WTC11 (cell line): ENCODE results near the gene ETV6. TPM values are rescaled to one million over a fixed set of nuclear protein-coding genes. Genes with fewer than 3 reads are reported as not detected.

ENCODE experiments used
- ATAC-seq: fragments of 200-7000 bp; cut with Tn5 transposase; 2 replicates; pipeline ENCODE4 v1.10.0; 2021; ENCODE audit warnings: mild to moderate bottlenecking, moderate library complexity
- CTCF ChIA-PET: fragments of 300-600 bp; sonication (Branson Sonifier 250); formaldehyde crosslinking; loops from one replicate; lab custom pipeline; 2021; ENCODE audit warnings: antibody characterized with exemption; lab: Charles Lee
- POLR2A ChIA-PET: fragments of 350-600 bp; sonication (Branson Sonifier 250); formaldehyde crosslinking; loops from one replicate; lab custom pipeline; 2021; ENCODE audit warnings: antibody characterized with exemption; lab: Charles Lee
- DNase-seq: peaks from one replicate; pipeline ENCODE4 v3.0.0; 2021; ENCODE audit warnings: low spot score
- H3K27ac Mint-ChIP-seq: 2 replicates; pipeline ENCODE4 v1.8.0; 2021; ENCODE audit warnings: mixed read lengths
- H3K27me3 Mint-ChIP-seq: 2 replicates; pipeline ENCODE4 v1.8.0; 2021; ENCODE audit warnings: low read depth, mild to moderate bottlenecking, moderate library complexity, mixed read lengths
- H3K36me3 Mint-ChIP-seq: 2 replicates; pipeline ENCODE4 v1.8.0; 2021; ENCODE audit warnings: mixed read lengths
- H3K4me1 Mint-ChIP-seq: 2 replicates; pipeline ENCODE4 v1.8.0; 2022; ENCODE audit warnings: mixed read lengths
- H3K4me3 Mint-ChIP-seq: 2 replicates; pipeline ENCODE4 v1.8.0; 2021; ENCODE audit warnings: mild to moderate bottlenecking, moderate library complexity, mixed read lengths
- H3K9me3 Mint-ChIP-seq: 2 replicates; pipeline ENCODE4 v1.8.0; 2021; ENCODE audit warnings: mixed read lengths
- ESRRA ChIP-seq: sonication (generic); formaldehyde crosslinking; IDR thresholded peaks from 2 replicates; pipeline ENCODE4 v1.8.1; 2022; ENCODE audit warnings: mild to moderate bottlenecking, missing genetic modification reagents, borderline replicate concordance
- FOXK1 ChIP-seq: sonication (generic); formaldehyde crosslinking; IDR thresholded peaks from 2 replicates; pipeline ENCODE4 v1.8.0; 2022; ENCODE audit warnings: mild to moderate bottlenecking, moderate library complexity, missing genetic modification reagents
- HMGA2 ChIP-seq: fragments of 250-450 bp; sonication (Bioruptor Pico); IDR thresholded peaks from 2 replicates; pipeline ENCODE4 v1.4.0; 2021; ENCODE audit warnings: mild to moderate bottlenecking, moderate library complexity
- KAT7 ChIP-seq: sonication (generic); formaldehyde crosslinking; IDR thresholded peaks from 2 replicates; pipeline ENCODE4 v1.8.1; 2023; ENCODE audit warnings: missing genetic modification reagents, mild to moderate bottlenecking, borderline replicate concordance
- NR1H2 ChIP-seq: sonication (generic); formaldehyde crosslinking; IDR thresholded peaks from 2 replicates; pipeline ENCODE4 v1.9.0; 2021; ENCODE audit warnings: mild to moderate bottlenecking, moderate library complexity, missing genetic modification reagents
- TCF7 ChIP-seq: sonication (generic); formaldehyde crosslinking; IDR thresholded peaks from 2 replicates; pipeline ENCODE4 v1.8.0; 2022; ENCODE audit warnings: mild to moderate bottlenecking, low read depth, missing genetic modification reagents, moderate library complexity
- ZNF138 ChIP-seq: sonication (generic); formaldehyde crosslinking; conservative IDR thresholded peaks from 2 replicates; pipeline ENCODE4 v1.8.1; 2022; ENCODE audit warnings: mild to moderate bottlenecking, moderate library complexity, missing genetic modification reagents
- ZNF219 ChIP-seq: sonication (generic); formaldehyde crosslinking; IDR thresholded peaks from 2 replicates; pipeline ENCODE4 v1.8.0; 2023; ENCODE audit warnings: missing genetic modification reagents, mild to moderate bottlenecking, borderline replicate concordance
- ZNF396 ChIP-seq: fragments of 250-450 bp; sonication (Bioruptor Pico); IDR thresholded peaks from 2 replicates; pipeline ENCODE4 v1.8.0; 2021; ENCODE audit warnings: mild to moderate bottlenecking, moderate library complexity, borderline replicate concordance
- ZNF423 ChIP-seq: fragments of 250-450 bp; sonication (Bioruptor Pico); IDR thresholded peaks from 2 replicates; pipeline ENCODE4 v2.1.2; 2022; ENCODE audit warnings: mild to moderate bottlenecking, moderate library complexity
- ZNF671 ChIP-seq: fragments of 250-450 bp; sonication (Bioruptor Pico); IDR thresholded peaks from 2 replicates; pipeline ENCODE4 v1.8.0; 2021; ENCODE audit warnings: mild to moderate bottlenecking
- total RNA-seq: library from RNA; stranded (reverse); gene quantifications from 3 replicates; pipeline ENCODE4 v1.2.3, GENCODE V29; 2021
- TF ChIP-seq, protein P1 (sequence below): sonication (generic); formaldehyde crosslinking; IDR thresholded peaks from 2 replicates; pipeline ENCODE4 v1.8.1; 2023; ENCODE audit warnings: mild to moderate bottlenecking, missing genetic modification reagents, moderate library complexity
- TF ChIP-seq, protein P2 (sequence below): sonication (generic); formaldehyde crosslinking; IDR thresholded peaks from 2 replicates; pipeline ENCODE4 v1.8.1; 2022; ENCODE audit warnings: mild to moderate bottlenecking, moderate library complexity, missing genetic modification reagents
- TF ChIP-seq, protein P3 (sequence below): sonication (generic); formaldehyde crosslinking; IDR thresholded peaks from 2 replicates; pipeline ENCODE4 v1.8.1; 2022; ENCODE audit warnings: mild to moderate bottlenecking, missing genetic modification reagents, moderate library complexity, borderline replicate concordance
- TF ChIP-seq, protein P4 (sequence below): sonication (generic); formaldehyde crosslinking; IDR thresholded peaks from 2 replicates; pipeline ENCODE4 v1.8.1; 2023; ENCODE audit warnings: mild to moderate bottlenecking, missing genetic modification reagents, borderline replicate concordance
- TF ChIP-seq, protein P5 (sequence below): fragments of 250-450 bp; sonication (Bioruptor Pico); IDR thresholded peaks from 2 replicates; pipeline ENCODE4 v1.8.0; 2021; ENCODE audit warnings: mild to moderate bottlenecking
- TF ChIP-seq, protein P6 (sequence below): fragments of 250-450 bp; sonication (Bioruptor Pico); conservative IDR thresholded peaks from 2 replicates; pipeline ENCODE4 v1.9.0; 2021; ENCODE audit warnings: mild to moderate bottlenecking

The ETV6 gene
- total RNA-seq, 1 experiment from 2014 or later: 23.5 TPM

DNA sequence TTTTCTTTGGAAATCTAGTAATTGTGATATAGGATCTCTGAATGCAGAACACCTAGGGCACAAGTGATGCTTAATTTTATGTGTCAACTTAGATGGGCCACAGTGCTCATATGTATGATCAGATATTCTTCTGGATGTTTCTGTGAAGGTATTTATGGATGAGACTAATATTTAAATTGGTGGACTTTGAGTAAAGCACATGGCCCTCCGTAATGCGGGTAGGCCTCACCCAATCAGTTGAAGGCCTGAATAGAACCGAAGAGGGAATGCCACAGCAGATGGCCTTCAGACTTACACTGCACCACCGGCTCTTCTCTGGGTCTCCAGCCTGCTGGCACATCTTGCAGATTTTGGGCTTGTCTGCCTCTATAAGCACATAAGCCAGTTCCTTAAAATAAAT, 60.0 kb downstream of the ETV6 start:
- ChIA-PET POLR2A (no interaction called here), CTCF (no interaction called here)
- ATAC-seq: no peak
- Mint-ChIP-seq H3K27me3 (no peaks in the 10 kb centered on the region), H3K9me3 (no peaks in the 10 kb centered on the region), H3K27ac (no peak overlapping the region), H3K4me3 (no peak overlapping the region), H3K36me3 (no peaks in the 10 kb centered on the region), H3K4me1 (peaks cover 26% of the 10 kb centered on the region)
- TF ChIP-seq NR1H2 (CRISPR knock-in tag) (no peak), ESRRA (CRISPR knock-in tag) (no peak), HMGA2 (CRISPR knock-in tag) (no peak), TCF7 (CRISPR knock-in tag) (no peak), ZNF423 (CRISPR knock-in tag) (no peak), ZNF138 (CRISPR knock-in tag) (no peak), KAT7 (CRISPR knock-in tag) (no peak), FOXK1 (CRISPR knock-in tag) (no peak), ZNF396 (CRISPR knock-in tag) (no peak), ZNF219 (no peak), ZNF671 (no peak)
- TF ChIP-seq, protein P1, sequence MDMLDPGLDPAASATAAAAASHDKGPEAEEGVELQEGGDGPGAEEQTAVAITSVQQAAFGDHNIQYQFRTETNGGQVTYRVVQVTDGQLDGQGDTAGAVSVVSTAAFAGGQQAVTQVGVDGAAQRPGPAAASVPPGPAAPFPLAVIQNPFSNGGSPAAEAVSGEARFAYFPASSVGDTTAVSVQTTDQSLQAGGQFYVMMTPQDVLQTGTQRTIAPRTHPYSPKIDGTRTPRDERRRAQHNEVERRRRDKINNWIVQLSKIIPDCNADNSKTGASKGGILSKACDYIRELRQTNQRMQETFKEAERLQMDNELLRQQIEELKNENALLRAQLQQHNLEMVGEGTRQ (CRISPR knock-in tag): no peak
- TF ChIP-seq, protein P2, sequence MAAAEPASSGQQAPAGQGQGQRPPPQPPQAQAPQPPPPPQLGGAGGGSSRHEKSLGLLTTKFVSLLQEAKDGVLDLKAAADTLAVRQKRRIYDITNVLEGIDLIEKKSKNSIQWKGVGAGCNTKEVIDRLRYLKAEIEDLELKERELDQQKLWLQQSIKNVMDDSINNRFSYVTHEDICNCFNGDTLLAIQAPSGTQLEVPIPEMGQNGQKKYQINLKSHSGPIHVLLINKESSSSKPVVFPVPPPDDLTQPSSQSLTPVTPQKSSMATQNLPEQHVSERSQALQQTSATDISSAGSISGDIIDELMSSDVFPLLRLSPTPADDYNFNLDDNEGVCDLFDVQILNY (CRISPR knock-in tag): no peak
- TF ChIP-seq, protein P3, sequence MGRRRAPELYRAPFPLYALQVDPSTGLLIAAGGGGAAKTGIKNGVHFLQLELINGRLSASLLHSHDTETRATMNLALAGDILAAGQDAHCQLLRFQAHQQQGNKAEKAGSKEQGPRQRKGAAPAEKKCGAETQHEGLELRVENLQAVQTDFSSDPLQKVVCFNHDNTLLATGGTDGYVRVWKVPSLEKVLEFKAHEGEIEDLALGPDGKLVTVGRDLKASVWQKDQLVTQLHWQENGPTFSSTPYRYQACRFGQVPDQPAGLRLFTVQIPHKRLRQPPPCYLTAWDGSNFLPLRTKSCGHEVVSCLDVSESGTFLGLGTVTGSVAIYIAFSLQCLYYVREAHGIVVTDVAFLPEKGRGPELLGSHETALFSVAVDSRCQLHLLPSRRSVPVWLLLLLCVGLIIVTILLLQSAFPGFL (CRISPR knock-in tag): no peak
- TF ChIP-seq, protein P4, sequence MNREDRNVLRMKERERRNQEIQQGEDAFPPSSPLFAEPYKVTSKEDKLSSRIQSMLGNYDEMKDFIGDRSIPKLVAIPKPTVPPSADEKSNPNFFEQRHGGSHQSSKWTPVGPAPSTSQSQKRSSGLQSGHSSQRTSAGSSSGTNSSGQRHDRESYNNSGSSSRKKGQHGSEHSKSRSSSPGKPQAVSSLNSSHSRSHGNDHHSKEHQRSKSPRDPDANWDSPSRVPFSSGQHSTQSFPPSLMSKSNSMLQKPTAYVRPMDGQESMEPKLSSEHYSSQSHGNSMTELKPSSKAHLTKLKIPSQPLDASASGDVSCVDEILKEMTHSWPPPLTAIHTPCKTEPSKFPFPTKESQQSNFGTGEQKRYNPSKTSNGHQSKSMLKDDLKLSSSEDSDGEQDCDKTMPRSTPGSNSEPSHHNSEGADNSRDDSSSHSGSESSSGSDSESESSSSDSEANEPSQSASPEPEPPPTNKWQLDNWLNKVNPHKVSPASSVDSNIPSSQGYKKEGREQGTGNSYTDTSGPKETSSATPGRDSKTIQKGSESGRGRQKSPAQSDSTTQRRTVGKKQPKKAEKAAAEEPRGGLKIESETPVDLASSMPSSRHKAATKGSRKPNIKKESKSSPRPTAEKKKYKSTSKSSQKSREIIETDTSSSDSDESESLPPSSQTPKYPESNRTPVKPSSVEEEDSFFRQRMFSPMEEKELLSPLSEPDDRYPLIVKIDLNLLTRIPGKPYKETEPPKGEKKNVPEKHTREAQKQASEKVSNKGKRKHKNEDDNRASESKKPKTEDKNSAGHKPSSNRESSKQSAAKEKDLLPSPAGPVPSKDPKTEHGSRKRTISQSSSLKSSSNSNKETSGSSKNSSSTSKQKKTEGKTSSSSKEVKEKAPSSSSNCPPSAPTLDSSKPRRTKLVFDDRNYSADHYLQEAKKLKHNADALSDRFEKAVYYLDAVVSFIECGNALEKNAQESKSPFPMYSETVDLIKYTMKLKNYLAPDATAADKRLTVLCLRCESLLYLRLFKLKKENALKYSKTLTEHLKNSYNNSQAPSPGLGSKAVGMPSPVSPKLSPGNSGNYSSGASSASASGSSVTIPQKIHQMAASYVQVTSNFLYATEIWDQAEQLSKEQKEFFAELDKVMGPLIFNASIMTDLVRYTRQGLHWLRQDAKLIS (CRISPR knock-in tag): no peak
- TF ChIP-seq, protein P5, sequence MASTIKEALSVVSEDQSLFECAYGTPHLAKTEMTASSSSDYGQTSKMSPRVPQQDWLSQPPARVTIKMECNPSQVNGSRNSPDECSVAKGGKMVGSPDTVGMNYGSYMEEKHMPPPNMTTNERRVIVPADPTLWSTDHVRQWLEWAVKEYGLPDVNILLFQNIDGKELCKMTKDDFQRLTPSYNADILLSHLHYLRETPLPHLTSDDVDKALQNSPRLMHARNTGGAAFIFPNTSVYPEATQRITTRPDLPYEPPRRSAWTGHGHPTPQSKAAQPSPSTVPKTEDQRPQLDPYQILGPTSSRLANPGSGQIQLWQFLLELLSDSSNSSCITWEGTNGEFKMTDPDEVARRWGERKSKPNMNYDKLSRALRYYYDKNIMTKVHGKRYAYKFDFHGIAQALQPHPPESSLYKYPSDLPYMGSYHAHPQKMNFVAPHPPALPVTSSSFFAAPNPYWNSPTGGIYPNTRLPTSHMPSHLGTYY: no peak
- TF ChIP-seq, protein P6, sequence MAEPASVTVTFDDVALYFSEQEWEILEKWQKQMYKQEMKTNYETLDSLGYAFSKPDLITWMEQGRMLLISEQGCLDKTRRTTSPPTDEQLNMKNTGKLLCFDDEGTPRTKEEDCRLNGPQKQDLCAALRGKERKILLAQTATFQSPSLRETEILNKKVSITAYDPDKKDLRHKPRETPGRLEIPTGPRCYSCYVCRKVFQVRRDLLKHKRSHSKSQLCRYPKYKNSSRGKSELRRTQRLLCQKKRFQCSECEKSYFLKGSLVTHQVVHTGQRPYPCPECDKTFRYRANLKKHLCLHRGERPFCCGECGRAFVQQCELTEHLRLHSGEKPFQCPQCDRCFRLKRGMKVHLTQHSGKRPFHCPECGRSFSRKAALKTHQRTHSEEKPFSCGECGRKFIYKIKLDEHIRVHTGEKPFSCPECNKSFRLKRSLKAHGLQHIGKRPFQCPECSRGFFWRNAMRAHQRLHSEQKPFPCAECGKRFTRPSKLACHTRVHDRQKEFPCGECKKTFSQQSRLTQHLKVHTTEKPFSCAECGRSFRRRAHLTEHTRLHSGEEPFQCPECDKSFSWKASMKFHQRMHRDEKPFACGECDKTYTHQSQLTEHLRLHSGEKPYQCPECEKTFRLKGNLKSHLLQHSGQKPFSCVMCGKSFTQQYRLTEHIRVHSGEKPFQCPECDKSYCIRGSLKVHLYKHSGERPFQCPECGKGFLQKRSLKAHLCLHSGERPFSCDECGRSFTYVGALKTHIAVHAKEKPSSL (CRISPR knock-in tag): no peak
- DNase-seq: no peak
